SU-DHL-6 (cell line): ENCODE measurements around the gene FBXO38.

Experiments
- H2AFZ ChIP-seq: fragments of 200-600 bp; sonication (generic); 2 replicates; pipeline ENCODE4 v1.6.1; 2014; ENCODE audit warnings: low read depth, mild to moderate bottlenecking, moderate library complexity, mixed read lengths, antibody characterized with exemption, low read length; ENCODE audit not compliant: severe bottlenecking
- H3F3A ChIP-seq: fragments of 200-600 bp; shearing (Covaris generic); 2 replicates; pipeline ENCODE4 v1.6.0; 2016; ENCODE audit warnings: antibody characterized with exemption, mild to moderate bottlenecking; ENCODE audit not compliant: insufficient read depth
- H3K27ac ChIP-seq: fragments of 200-600 bp; sonication (generic); 2 replicates; pipeline ENCODE4 v1.5.1; 2016; ENCODE audit warnings: low read depth, mild to moderate bottlenecking, low read length, moderate library complexity, mixed read lengths
- H3K27me3 ChIP-seq: fragments of 200-600 bp; sonication (generic), shearing (Covaris generic); 2 replicates; pipeline ENCODE4 v1.6.0; 2014; ENCODE audit warnings: mild to moderate bottlenecking, low read length
- H3K36me3 ChIP-seq: fragments of 200-600 bp; sonication (generic); 2 replicates; pipeline ENCODE4 v1.6.1; 2014; ENCODE audit warnings: mild to moderate bottlenecking, low read length, mixed read lengths
- H3K4me2 ChIP-seq: fragments of 300-600, 200-600 bp; shearing (Covaris generic), sonication (generic); 2 replicates; pipeline ENCODE4 v1.6.0; 2014; ENCODE audit warnings: low read length, low read depth, mild to moderate bottlenecking; ENCODE audit not compliant: poor library complexity, severe bottlenecking
- H3K4me3 ChIP-seq: fragments of 200-600 bp; sonication (generic); 2 replicates; pipeline ENCODE4 v1.5.1; 2014; ENCODE audit warnings: antibody characterized with exemption, low read length, mild to moderate bottlenecking, mixed read lengths; ENCODE audit not compliant: insufficient read depth, poor library complexity, severe bottlenecking
- H3K79me2 ChIP-seq: fragments of 200-600 bp; sonication (generic); 2 replicates; pipeline ENCODE4 v1.6.1; 2014; ENCODE audit warnings: mild to moderate bottlenecking, low read length, moderate library complexity; ENCODE audit not compliant: insufficient read depth
- H3K9ac ChIP-seq: fragments of 200-600 bp; sonication (generic); 2 replicates; pipeline ENCODE4 v1.7.0; 2014; ENCODE audit warnings: mild to moderate bottlenecking, low read length
- H3K9me2 ChIP-seq: fragments of 200-600 bp; sonication (generic); replicated peaks from 2 replicates; pipeline ENCODE4 v1.6.1; 2014; ENCODE audit warnings: low read length; ENCODE audit not compliant: insufficient read depth
- H3K9me3 ChIP-seq: fragments of 200-600 bp; sonication (generic); 2 replicates; pipeline ENCODE4 v1.6.1; 2014; ENCODE audit warnings: low read length, mixed read lengths; ENCODE audit not compliant: insufficient read depth
- H4K20me1 ChIP-seq: fragments of 200-600 bp; sonication (generic); 2 replicates; pipeline ENCODE4 v1.6.1; 2014; ENCODE audit warnings: low read depth, mild to moderate bottlenecking, antibody characterized with exemption, low read length, moderate library complexity, mixed read lengths
- EZH2phosphoT487 ChIP-seq: fragments of 200-600 bp; sonication (generic), shearing (Covaris generic); conservative IDR thresholded peaks from 2 replicates; pipeline ENCODE4 v1.6.1; 2018; ENCODE audit warnings: mild to moderate bottlenecking, antibody characterized with exemption, low read length, moderate library complexity, mixed read lengths
- TF ChIP-seq, protein P1 (sequence below): fragments of 200-600 bp; sonication (generic); IDR thresholded peaks from one replicate; pipeline ENCODE4 v1.5.1; 2017; ENCODE audit warnings: antibody characterized with exemption, mild to moderate bottlenecking, low read length, moderate library complexity; ENCODE audit not compliant: insufficient read depth, poor library complexity, severe bottlenecking

Gene FBXO38

DNA sequence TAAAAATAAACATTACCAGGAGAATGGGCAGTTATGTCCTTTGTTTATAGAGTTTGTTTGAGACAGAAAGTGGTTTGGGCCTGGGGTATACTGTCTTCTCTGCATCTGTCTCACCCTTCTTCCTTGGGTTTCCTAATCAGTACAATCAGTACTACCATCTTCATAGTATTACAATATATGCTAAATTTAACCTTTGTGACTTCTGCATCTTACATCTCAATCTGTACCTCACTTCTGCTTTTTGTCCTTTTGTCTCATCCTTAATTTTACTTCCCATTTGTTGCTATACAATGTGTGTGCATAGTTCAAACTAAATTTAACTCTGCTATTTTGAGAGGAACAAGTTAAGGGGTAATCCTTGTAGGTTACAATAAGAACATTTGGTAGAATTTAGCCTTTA is 19.6 kb downstream of the FBXO38 start:
- H2AFZ ChIP-seq = no peak overlapping the region
- H3K79me2 ChIP-seq = no peaks in the 10 kb centered on the region
- H3K9ac ChIP-seq = no peak overlapping the region
- no peaks in the 10 kb centered on the region; the same call in 1 of the 2 replicates for H3F3A ChIP-seq
- H3K9me3 ChIP-seq = no peaks in the 10 kb centered on the region
- TF ChIP-seq, protein P1, sequence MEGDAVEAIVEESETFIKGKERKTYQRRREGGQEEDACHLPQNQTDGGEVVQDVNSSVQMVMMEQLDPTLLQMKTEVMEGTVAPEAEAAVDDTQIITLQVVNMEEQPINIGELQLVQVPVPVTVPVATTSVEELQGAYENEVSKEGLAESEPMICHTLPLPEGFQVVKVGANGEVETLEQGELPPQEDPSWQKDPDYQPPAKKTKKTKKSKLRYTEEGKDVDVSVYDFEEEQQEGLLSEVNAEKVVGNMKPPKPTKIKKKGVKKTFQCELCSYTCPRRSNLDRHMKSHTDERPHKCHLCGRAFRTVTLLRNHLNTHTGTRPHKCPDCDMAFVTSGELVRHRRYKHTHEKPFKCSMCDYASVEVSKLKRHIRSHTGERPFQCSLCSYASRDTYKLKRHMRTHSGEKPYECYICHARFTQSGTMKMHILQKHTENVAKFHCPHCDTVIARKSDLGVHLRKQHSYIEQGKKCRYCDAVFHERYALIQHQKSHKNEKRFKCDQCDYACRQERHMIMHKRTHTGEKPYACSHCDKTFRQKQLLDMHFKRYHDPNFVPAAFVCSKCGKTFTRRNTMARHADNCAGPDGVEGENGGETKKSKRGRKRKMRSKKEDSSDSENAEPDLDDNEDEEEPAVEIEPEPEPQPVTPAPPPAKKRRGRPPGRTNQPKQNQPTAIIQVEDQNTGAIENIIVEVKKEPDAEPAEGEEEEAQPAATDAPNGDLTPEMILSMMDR = no peak
- no peak for TF ChIP-seq EZH2phosphoT487
- no peaks in the 10 kb centered on the region for H4K20me1 ChIP-seq
- no peaks in the 10 kb centered on the region for H3K27me3 ChIP-seq
- H3K9me2 ChIP-seq = no peaks in the 10 kb centered on the region
- H3K4me2 ChIP-seq = no peak overlapping the region
- peak overlapping the region; percentile 18; the same call in 1 of the 2 replicates for H3K27ac ChIP-seq
- peaks cover 73% of the 10 kb centered on the region for H3K36me3 ChIP-seq
- H3K4me3 ChIP-seq = no peak overlapping the region

DNA sequence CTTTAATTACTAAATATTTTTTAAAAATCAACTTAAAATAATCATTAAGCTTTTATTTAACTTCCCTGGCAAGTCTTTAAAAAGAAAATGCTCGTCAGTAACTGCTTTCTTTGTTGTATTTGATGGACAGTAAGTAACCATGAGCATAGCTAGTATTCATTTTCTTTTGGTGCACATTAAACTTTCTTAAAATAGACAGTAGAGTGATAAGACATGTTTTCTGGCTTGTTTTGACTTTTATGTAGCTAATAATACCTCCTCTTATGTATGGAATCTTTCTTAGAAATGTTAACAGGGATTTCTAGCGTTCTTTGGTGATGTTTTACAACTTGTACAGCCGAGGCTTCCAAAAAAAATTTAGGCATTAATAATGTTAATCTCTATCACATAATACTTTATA is 22.6 kb downstream of the FBXO38 start:
- no peaks in the 10 kb centered on the region; the same call in 1 of the 2 replicates for H4K20me1 ChIP-seq
- no peak for TF ChIP-seq EZH2phosphoT487
- TF ChIP-seq, protein P1 = no peak

DNA sequence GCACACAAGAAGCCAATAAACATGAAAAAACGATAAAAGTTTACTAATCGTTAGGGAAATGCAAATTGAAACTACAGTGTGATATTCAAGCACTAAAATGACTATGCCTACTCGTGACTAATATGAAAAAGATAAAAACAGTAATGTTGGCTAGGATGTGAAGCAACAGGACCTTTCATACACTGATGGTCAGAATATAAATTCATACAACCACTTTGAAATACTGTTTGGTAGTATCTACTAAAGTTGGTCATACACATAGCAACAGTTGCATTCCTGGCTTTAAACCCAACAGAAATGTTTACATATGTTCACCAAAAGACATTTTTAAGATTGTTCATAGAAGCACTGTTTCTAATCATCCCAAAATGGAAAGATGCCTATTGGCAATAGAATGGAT is 24.3 kb downstream of the FBXO38 start:
- H2AFZ ChIP-seq = no peak overlapping the region
- H3K4me3 ChIP-seq = no peak overlapping the region
- peaks cover 66% of the 10 kb centered on the region for H3K36me3 ChIP-seq
- H3K4me2 ChIP-seq = no peak overlapping the region
- no peaks in the 10 kb centered on the region for H3K9me3 ChIP-seq
- H3K27me3 ChIP-seq = no peaks in the 10 kb centered on the region
- TF ChIP-seq, protein P1 = no peak
- TF ChIP-seq EZH2phosphoT487 = no peak
- H4K20me1 ChIP-seq = no peaks in the 10 kb centered on the region; the same call in 1 of the 2 replicates
- H3F3A ChIP-seq = no peaks in the 10 kb centered on the region
- no peak overlapping the region for H3K9ac ChIP-seq
- no peaks in the 10 kb centered on the region for H3K9me2 ChIP-seq
- H3K79me2 ChIP-seq = no peaks in the 10 kb centered on the region
- H3K27ac ChIP-seq = no peak overlapping the region

More for the DNA sequence above, 22.6 kb downstream of the FBXO38 start:
- H3K79me2 ChIP-seq = no peaks in the 10 kb centered on the region
- no peak overlapping the region for H3K4me2 ChIP-seq
- no peak overlapping the region for H2AFZ ChIP-seq
- H3K27me3 ChIP-seq = no peaks in the 10 kb centered on the region
- no peaks in the 10 kb centered on the region for H3F3A ChIP-seq
- H3K36me3 ChIP-seq = peaks cover 79% of the 10 kb centered on the region
- no peak overlapping the region for H3K4me3 ChIP-seq
- H3K9me2 ChIP-seq = no peaks in the 10 kb centered on the region
- H3K9me3 ChIP-seq = no peaks in the 10 kb centered on the region
- no peak overlapping the region for H3K9ac ChIP-seq
- H3K27ac ChIP-seq = no peak overlapping the region
